Keratinocyte (primary cell): Measurements from ENCODE around the gene SPDYE3. TPM values are rescaled to one million over a fixed set of nuclear protein-coding genes. Genes with fewer than 3 reads are reported as not detected.
"Not testable (repeated sequence)": the region's sequence is repeated elsewhere in the genome, so short reads cannot be mapped to it uniquely, and the experiment has no call there.

Experiments used
- DNase-seq: peaks from one replicate; pipeline ENCODE4 v3.0.0-alpha.2; 2011; ENCODE audit warnings: low read depth, missing footprints, low spot score
- FAIRE-seq: peaks from 2 replicates; lab custom pipeline; 2011; peaks lifted over from hg19 to GRCh38; lab: Jason Lieb, UNC
- H2AFZ ChIP-seq: 2 replicates; pipeline ENCODE4 v1.6.0; 2012; ENCODE audit warnings: low read length, control low read depth, inconsistent platforms; ENCODE audit not compliant: control insufficient read depth
- H3K27ac ChIP-seq: 2 replicates; pipeline ENCODE4 v1.5.1; 2011; ENCODE audit warnings: low read length; ENCODE audit not compliant: control insufficient read depth, insufficient read depth
- H3K27me3 ChIP-seq: 3 replicates; pipeline ENCODE4 v1.6.0; 2011; ENCODE audit warnings: low read length; ENCODE audit not compliant: control insufficient read depth, insufficient read depth; ENCODE audit errors: extremely low read depth
- H3K36me3 ChIP-seq, 2 experiments: 2 replicates in 1 of 2; 3 replicates in 1 of 2; pipeline ENCODE4 v1.5.1; 2011; ENCODE audit warnings: low read length in 2 of 2, mild to moderate bottlenecking in 1 of 2; ENCODE audit not compliant: control insufficient read depth in 2 of 2, insufficient read depth in 2 of 2; ENCODE audit errors: extremely low read depth in 1 of 2
- H3K4me1 ChIP-seq: 3 replicates; pipeline ENCODE4 v1.5.1; 2011; ENCODE audit warnings: low read length; ENCODE audit not compliant: control insufficient read depth, insufficient read depth; ENCODE audit errors: extremely low read depth
- H3K4me2 ChIP-seq: 3 replicates; pipeline ENCODE4 v1.6.0; 2011; ENCODE audit warnings: low read depth, low read length; ENCODE audit not compliant: control insufficient read depth, insufficient read depth; ENCODE audit errors: extremely low read depth
- H3K4me3 ChIP-seq, 3 experiments: fragments of 200-600 bp in 1 of 3; sonication (generic) in 1 of 3; 2 replicates in 2 of 3; 3 replicates in 1 of 3; pipeline ENCODE4 v1.5.1; 2011 to 2016; ENCODE audit warnings: low read length in 3 of 3, mild to moderate bottlenecking in 3 of 3, control low read depth in 2 of 3, inconsistent platforms in 1 of 3, low read depth in 1 of 3, mixed read lengths in 1 of 3, mixed run types in 1 of 3, moderate library complexity in 1 of 3; ENCODE audit not compliant: control insufficient read depth in 2 of 3, insufficient read depth in 2 of 3; ENCODE audit errors: extremely low read depth in 1 of 3
- H3K79me2 ChIP-seq: 2 replicates; pipeline ENCODE4 v1.6.0; 2012; ENCODE audit warnings: low read length; ENCODE audit not compliant: control insufficient read depth, insufficient read depth
- H3K9ac ChIP-seq: 3 replicates; pipeline ENCODE4 v1.6.0; 2011; ENCODE audit warnings: low read length; ENCODE audit not compliant: control insufficient read depth, insufficient read depth; ENCODE audit errors: extremely low read depth
- H3K9me1 ChIP-seq: 3 replicates; pipeline ENCODE4 v1.6.0; 2011; ENCODE audit warnings: low read length; ENCODE audit not compliant: control insufficient read depth, insufficient read depth; ENCODE audit errors: extremely low read depth
- H3K9me3 ChIP-seq: 2 replicates; pipeline ENCODE4 v1.5.1; 2012; ENCODE audit warnings: low read depth, low read length; ENCODE audit not compliant: control insufficient read depth
- H4K20me1 ChIP-seq: 3 replicates; pipeline ENCODE4 v1.6.0; 2011; ENCODE audit warnings: low read length; ENCODE audit not compliant: control insufficient read depth, insufficient read depth; ENCODE audit errors: extremely low read depth
- EZH2 ChIP-seq: IDR thresholded peaks from one replicate; pipeline ENCODE4 v1.6.1; 2012; ENCODE audit warnings: inconsistent platforms, mild to moderate bottlenecking, low read length, moderate library complexity
- dilution Hi-C: fragments of 300-500 bp; cut with MboI; formaldehyde crosslinking; loops from one replicate; pipeline ENCODE4 v1.7.0; 2020; ENCODE audit warnings: low sequenced_read_pairs; ENCODE audit not compliant: extremely low pct_ligation_motif_present
- polyA plus RNA-seq, 5 experiments: library from polyadenylated mRNA; depleted of rRNA in 3 of 5; stranded (reverse) in 3 of 5; stranded (forward) in 1 of 5; unstranded in 1 of 5; fragments of >200 nt; gene quantifications; 1 replicate in 1 of 5; 2 replicates in 3 of 5; 3 replicates in 1 of 5; pipeline versions ENCODE4 v1.2.1 to v1.2.3, GENCODE V29; 2011 to 2012; ENCODE audit warnings: missing spikeins in 2 of 5, low read depth in 1 of 5, low replicate concordance in 1 of 5
- TF ChIP-seq, protein P1 (sequence below), 3 experiments: IDR thresholded peaks in 1 of 3; conservative IDR thresholded peaks in 1 of 3; optimal IDR thresholded peaks in 1 of 3; 2 replicates in 2 of 3; 3 replicates in 1 of 3; pipeline versions ENCODE3 to v1.5.1; 2011; ENCODE audit warnings: low read length in 3 of 3, mild to moderate bottlenecking in 3 of 3, moderate library complexity in 2 of 3, control low read depth in 1 of 3, inconsistent platforms in 1 of 3; ENCODE audit not compliant: insufficient read depth in 2 of 3; ENCODE audit errors: extremely low read depth in 1 of 3

Gene SPDYE3
- polyA plus RNA-seq, 1 donor (not counting 4 experiments of a cell fraction or from before 2014, with no cell fraction given) = not detected

DNA sequence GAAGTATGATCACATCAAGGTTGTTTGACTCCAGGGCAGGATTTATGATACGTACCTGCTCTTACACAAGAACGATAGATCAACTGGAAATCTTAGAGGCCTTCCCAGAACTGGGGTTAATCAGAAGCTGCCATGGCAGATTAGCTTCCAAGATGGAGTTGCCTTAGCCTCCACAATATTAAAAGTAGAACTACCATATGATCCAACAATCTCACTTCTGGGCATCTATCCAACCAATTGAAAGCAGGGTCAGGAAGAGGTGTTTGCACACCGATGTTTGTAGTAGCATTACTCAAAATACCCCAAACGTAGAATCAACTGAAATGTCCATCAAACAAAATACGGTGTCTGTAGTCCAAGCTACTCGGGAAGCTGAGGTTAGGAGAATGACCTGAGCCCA is 57.0 kb downstream of the SPDYE3 start:
- dilution Hi-C loops = no loop called here
- H3K36me3 ChIP-seq = peaks cover 17 to 20% of the 10 kb centered on the region in 2 experiments
- H3K9ac ChIP-seq = no peak overlapping the region
- no peaks in the 10 kb centered on the region for H3K9me3 ChIP-seq
- no peak for FAIRE-seq
- H2AFZ ChIP-seq = no peak overlapping the region
- H3K9me1 ChIP-seq = no peaks in the 10 kb centered on the region
- no peak overlapping the region for H3K4me3 ChIP-seq
- H3K27me3 ChIP-seq = no peaks in the 10 kb centered on the region
- H3K4me2 ChIP-seq = no peak overlapping the region
- no peak overlapping the region for H3K27ac ChIP-seq
- TF ChIP-seq, protein P1, sequence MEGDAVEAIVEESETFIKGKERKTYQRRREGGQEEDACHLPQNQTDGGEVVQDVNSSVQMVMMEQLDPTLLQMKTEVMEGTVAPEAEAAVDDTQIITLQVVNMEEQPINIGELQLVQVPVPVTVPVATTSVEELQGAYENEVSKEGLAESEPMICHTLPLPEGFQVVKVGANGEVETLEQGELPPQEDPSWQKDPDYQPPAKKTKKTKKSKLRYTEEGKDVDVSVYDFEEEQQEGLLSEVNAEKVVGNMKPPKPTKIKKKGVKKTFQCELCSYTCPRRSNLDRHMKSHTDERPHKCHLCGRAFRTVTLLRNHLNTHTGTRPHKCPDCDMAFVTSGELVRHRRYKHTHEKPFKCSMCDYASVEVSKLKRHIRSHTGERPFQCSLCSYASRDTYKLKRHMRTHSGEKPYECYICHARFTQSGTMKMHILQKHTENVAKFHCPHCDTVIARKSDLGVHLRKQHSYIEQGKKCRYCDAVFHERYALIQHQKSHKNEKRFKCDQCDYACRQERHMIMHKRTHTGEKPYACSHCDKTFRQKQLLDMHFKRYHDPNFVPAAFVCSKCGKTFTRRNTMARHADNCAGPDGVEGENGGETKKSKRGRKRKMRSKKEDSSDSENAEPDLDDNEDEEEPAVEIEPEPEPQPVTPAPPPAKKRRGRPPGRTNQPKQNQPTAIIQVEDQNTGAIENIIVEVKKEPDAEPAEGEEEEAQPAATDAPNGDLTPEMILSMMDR (optimal IDR thresholded peaks at IDR 0.05 in 1 of 3, IDR thresholded peaks at IDR 0.05 in 1 of 3, conservative IDR thresholded peaks at IDR 0.05 in 1 of 3; ENCODE audit: extremely low read depth in 1 of 3, insufficient read depth in 2 of 3, low read length in 3 of 3) = no peak
- no peak for TF ChIP-seq EZH2
- H4K20me1 ChIP-seq = no peaks in the 10 kb centered on the region
- no peak for DNase-seq
- no peaks in the 10 kb centered on the region for H3K79me2 ChIP-seq
- H3K4me1 ChIP-seq = no peaks in the 10 kb centered on the region

DNA sequence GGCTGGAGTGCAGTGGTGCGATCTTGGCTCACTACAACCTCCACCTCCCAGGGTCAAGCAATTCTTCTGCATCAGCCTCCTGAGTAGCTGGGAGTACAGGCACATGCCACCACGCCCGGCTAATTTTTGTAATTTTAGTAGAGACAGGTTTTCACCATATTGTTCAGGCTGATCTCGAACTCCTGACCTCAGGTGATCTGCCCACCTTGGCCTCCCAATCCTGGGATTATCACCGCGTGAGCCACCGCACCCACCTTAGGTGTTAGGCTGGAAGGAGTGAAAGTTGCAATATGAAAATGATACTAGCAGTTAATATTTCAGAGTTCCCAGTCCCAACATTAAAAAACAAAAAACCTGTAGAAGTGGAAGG is 58.5 kb downstream of the SPDYE3 start:
- H3K27me3 ChIP-seq, H3K27ac ChIP-seq, FAIRE-seq, H3K9me1 ChIP-seq, H3K4me1 ChIP-seq, H3K9me3 ChIP-seq, H3K4me3 ChIP-seq, H3K4me2 ChIP-seq, H2AFZ ChIP-seq, H3K9ac ChIP-seq, H3K79me2 ChIP-seq, DNase-seq, dilution Hi-C loops, H4K20me1 ChIP-seq: not testable (repeated sequence)
- H3K36me3 ChIP-seq = peaks cover 9 to 12% of the 10 kb centered on the region in 2 experiments
